ENCODE data around the gene GRAMD1A. TPM values are rescaled to one million over a fixed set of nuclear protein-coding genes. Genes with fewer than 3 reads are reported as not detected.
A peak's percentile ranks its signal among the peaks of the same experiment; 100 is the strongest.
"Not testable (repeated sequence)": the region's sequence is repeated elsewhere in the genome, so short reads cannot be mapped to it uniquely, and the experiment has no call there.

Gene GRAMD1A
- total RNA-seq, 1 donor from 2014 or later, result 38.3 TPM

DNA sequence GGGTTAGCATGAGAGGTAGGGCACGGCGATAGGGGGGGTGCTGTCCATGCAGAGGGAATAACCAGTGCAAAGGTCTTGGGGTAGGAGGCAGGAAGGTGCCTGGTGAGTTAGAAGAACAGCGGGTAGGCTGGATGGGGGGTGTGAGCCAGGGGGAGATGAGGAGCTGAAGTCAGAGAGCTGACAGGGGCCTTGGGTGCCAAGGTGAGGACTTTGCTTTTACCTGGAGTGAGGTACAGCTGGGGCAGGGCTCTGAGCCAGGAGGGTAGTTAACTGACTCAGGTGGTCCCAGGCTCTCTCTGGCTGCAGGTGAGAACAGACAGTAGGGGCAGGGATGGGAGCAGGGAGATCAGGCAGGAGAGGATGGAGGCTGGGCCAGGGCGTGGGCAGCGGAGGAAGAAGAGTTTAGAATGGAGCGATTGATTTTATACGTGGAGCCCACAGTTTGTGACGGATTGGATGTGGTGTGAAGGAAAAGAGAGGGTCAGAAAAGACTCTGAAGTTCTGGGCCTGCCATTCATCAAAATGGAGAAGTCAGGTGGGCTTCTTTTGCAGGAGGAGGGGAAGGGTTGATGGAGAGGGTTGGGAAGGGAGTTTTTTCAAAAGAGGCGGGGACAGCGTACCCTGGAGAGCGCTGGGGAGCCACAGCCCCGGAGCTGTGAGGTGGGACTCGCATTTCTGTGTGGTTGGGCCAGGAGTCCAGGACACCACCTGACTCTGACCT lies 1.2 kb upstream of the GRAMD1A start:
- intact Hi-C loops (cut with DNase I), result no loop called here
- no peak for DNase-seq (ENCODE audit: low spot score)

DNA sequence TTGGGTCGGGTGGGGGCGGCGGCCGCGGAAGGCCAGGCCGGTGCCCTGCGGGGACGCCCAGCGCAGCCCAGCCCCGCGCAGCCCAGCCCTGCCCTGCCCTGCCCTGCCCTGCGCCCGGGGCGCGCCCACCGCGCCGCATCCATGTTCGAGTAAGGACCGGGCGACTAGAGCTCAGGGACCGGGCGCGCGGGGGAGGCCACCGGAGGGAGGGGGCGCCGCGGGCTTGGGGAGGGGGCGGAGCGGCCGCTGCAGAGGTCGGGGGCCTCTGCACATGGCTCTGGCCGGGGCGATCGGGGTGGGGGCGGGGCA lies 169 bp downstream of the GRAMD1A start:
- no peak for DNase-seq (ENCODE audit: low spot score)
- intact Hi-C loops (cut with DNase I), result no loop called here

DNA sequence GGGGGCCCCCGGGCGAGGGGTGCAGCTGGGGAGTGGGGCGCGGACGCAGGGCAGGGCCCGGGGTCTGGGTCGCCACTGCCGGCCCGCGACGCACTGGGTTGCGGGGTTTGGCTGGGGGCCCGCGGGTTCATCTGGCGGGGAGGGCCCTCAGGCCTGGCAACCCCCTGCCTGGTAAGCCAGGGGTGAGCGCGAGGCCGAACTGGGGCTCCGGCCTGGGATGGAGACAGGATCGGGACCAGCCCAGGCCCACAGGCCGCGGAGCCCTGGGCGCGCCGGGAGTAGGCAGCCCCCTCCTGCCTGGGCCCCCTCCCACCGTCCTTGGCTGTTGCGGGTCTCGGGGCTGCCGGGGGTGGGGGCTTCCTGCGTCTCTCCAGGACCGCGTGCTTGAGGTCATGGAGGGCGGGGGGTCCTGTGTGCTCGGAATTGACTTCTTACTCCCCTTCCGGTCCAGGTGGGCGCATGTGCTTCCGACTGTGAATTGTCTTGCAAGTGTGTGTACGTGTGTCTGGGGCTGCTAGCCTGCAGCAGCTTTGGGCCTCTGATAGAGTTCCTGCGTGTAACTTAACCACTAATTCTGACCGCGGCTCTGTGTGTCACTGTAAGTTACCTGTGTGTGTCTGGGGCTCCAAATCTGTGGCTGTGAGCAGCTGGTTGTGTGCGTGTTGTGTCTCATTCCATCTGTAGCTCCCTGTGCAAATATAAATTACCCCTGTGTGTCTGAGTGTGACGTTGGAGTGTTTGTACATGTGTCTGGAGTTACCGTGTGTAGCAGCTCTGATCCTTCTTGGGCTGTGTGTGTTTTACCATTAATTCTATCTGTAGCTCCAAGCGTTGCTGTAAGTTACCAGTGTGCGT lies 751 bp downstream of the GRAMD1A start:
- DNase-seq (ENCODE audit: low spot score), result no peak
- intact Hi-C loops (cut with DNase I), result no loop called here

DNA sequence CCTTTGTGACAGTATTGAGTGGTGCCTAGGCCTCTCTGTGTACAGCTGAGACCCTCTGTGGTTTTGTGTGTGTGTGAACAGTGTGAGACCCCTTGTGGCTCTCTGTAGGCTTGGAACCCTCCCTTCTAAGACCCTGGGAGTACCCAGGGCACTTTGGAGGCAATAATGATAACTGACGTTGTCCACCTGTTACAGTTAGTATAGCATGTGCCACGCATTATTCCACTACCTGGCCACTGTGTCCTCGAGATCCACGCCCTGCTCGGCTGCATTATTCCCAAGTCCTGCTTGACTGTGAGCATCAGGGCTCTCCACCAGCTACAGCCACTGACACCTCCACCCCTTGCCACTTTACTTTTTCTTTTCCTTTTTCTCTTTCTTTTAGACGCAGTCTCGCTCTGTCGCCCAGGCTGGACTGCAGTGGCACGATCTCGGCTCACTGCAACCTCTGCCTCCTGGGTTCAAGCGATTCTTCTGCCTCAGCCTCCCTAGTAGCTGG lies 2.0 kb downstream of the GRAMD1A start:
- no peak for DNase-seq (ENCODE audit: low spot score)
- intact Hi-C loops (cut with DNase I), result no loop called here

DNA sequence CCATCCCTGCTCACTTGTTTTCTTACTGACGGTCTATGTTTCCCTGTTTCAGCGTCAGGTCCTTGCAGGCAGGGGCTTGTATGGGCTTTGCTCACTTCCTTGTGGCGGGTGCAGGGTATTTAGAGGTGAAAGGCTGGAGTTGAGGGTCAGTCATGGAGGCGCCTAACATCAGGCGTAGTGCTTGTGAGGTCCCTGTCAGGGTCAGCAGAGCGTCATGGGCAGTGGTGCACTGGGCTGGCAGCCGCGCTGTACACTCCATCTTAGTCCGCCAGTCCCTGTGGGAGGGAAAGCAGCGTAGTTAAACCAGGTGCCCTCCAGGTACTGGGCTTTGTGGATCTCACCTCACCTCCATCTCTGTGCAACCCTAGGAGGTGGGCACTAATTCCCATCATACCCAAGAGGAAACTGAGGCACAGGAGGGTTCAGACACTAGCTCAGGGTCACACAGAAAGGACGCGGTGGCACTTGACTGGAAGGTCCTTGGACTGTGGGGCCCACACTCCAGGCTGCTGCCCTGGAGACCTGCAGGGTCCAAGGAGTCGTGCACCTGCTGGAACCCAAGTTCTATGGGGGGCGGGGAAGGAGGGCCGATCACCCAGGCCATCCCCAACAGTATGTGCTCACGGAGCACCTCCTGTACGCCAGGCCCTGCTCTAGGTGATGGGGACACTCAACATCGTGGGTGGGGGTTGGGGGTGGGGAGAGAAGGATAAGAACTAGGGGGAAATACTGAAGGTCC lies 4.6 kb downstream of the GRAMD1A start:
- DNase-seq (ENCODE audit: low spot score), result no peak
- intact Hi-C loops (cut with DNase I), result no loop called here

DNA sequence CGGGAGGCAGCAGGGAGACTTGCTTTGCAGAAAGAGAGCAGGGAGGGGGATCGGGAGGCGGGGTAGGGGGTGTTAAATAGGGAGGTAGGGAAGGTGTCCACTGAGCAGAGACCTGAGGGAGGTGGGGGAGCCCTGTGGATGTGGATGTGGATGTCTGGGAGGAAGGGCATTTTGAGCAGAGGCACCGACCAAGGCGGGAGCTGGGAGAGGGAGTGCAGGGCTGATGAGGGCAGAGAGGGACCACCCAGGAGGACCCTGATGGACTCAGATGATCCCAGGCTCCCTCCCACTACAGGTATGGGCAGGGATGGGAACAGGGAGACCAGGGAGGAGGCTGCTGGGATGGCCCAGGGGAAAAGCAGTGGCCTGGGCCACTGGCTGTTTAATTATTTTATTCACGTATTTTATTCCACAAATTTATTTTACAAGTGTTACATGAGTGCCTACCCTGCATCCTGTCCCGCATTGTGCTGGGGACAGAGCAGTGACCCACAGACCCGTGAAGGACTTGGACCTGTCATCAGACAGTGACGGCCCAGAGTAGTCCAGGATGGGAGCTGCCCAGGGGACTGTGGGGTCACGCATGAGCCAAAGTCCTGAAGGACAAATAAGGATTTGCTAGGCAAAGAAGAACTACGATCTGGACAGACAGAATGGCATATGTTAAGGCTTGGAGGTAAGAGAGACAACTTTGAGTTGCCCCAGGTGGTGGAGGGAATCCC lies 5.3 kb downstream of the GRAMD1A start:
- intact Hi-C loops (cut with DNase I), result no loop called here
- no peak for DNase-seq (ENCODE audit: low spot score)

DNA sequence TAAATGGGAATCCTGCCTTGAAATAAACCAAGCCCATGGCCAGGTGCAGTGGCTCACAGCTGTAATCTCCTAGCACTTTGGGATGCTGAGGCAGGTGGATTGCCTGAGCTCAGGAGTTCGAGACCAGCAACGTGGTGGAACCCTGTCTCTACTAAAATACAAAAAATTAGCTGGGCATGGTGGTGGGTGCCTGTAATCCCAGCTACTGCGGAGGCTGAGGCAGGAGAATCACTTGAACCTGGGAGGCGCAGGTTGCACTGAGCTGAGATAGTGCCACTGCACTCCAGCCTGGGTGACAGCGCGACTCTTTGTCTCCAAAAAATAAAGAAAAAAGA lies 5.9 kb downstream of the GRAMD1A start:
- intact Hi-C loops (cut with DNase I); DNase-seq (ENCODE audit: low spot score): not testable (repeated sequence)

DNA sequence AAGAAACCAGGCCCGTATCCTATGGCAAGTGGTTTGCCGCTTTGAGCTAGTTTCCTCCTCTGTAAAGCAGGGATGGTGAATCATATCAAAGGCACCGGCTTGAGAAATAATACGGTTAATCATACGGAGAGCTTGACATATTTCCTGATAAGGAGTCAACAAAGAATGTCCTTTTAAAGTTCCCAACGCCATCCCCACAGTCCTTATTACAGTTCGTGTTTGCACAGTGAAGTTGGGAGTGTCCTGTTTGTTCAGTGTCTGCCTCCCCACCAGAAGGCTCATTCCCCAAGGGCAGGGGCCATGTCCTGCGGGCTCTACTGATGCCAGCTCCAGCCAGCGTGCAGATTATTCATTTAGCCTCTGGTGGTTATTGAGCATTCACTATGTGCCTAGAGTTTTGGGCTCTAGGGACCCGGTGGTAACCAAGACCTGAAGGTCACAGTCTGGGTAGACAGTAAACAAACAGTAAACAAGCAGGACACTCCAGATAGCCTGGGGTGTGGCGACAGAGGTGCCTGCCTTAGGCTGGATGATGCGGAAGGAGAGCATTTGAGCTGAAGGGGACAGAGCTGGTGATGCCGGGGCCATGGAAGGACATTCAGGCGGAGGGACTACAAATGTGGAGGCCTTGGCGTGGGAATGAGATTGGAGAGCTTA lies 6.3 kb downstream of the GRAMD1A start:
- intact Hi-C loops (cut with DNase I), result no loop called here
- no peak for DNase-seq (ENCODE audit: low spot score)

DNA sequence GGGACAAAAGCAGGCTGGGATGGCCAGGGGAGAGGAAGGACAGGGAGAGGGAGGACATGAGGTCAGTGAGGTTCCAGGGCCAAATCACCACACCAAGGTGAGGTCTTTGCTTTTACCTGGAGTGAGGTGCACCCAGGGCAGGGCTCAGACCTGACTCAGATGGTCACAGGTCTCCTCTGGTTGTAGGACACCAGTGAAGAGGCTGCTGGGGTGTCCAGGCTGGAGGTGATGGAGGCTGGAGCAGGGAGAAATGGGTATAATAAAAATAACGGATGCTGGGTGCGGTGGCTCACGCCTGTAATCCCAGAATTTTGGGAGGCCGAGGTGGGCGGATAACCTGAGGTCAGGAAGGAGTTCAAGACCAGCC lies 6.9 kb downstream of the GRAMD1A start:
- intact Hi-C loops (cut with DNase I), result no loop called here
- DNase-seq (ENCODE audit: low spot score), result no peak

DNA sequence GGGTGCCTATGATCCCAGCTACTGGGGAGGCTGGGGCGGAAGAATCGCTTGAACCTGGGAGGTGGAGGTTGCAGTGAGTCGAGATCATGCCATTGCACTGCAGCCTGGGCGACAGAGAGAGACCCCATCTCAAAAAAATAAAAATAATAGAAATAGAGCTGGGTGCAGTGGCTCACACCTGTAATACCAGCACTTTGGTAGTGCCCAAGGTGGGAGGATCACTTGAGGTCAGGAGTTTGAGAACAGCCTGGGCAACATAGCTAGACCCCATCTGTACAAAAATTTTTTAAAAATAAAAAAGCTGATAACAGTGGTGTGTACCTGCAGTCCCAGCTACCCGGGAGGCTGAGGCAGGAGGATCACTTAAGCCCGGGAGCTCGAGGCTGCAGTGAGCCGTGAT lies 7.3 kb downstream of the GRAMD1A start:
- DNase-seq (ENCODE audit: low spot score); intact Hi-C loops (cut with DNase I): not testable (repeated sequence)

DNA sequence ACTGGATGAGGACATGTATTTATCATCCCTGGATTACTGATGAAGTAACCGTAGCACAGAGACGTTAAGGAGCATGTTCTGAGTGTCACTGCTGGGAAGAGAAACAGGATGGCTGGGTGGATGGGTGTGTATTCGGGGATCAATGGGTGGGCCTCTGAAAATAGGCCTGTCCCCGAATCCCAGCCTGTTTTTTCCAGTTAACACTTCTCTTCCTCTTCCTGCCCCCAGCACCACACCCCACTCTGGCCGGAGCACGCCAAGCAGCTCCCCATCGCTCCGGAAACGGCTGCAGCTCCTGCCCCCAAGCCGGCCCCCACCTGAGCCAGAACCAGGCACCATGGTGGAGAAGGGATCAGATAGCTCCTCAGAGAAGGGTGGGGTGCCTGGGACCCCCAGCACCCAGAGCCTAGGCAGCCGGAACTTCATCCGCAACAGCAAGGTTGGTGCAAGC lies 8.8 kb downstream of the GRAMD1A start:
- intact Hi-C loops (cut with DNase I), result no loop called here
- DNase-seq (ENCODE audit: low spot score), result no peak

DNA sequence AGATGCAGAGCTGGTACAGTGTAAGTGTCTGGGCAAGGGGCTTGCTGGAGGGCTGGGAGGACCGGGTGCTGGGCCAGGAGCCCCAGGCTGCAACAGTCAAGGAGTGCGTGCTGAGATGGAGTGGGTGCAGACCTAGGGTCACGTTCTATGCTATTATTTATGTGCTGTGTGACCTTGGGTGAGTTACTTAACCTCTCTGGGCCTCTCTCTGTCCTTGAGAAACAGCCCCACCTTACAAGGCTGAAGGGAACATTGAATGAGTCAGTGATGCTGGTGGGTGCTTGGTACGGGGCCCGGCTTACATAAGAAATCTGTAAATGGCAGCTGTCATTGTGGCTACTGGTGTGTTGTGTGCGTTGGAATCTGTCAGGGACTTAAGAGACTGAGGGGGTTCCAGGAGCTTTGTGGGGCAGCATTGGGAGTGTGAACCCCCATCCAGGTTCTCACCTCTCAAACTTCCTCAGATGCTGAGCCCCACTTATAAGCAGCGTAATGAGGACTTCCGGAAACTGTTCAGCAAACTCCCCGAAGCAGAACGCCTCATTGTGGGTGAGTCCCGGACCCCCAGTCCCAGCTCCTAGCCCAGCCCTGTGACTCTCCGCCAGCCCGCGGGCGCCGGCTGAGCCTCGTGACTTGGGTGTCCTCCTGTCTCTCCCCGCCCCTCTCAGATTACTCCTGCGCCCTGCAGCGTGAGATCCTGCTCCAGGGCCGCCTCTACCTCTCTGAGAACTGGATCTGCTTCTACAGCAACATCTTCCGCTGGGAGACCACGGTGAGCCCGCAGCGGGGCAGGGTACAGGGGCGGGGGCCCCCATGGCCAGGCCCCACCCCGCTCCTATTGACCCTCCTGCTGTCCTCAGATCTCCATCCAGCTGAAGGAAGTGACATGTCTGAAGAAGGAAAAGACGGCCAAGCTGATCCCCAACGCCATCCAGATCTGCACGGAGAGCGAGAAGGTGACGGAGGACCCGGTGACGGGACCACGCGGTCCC lies 9.6 kb downstream of the GRAMD1A start:
- intact Hi-C loops (cut with DNase I), result no loop called here
- no peak for DNase-seq (ENCODE audit: low spot score)

DNA sequence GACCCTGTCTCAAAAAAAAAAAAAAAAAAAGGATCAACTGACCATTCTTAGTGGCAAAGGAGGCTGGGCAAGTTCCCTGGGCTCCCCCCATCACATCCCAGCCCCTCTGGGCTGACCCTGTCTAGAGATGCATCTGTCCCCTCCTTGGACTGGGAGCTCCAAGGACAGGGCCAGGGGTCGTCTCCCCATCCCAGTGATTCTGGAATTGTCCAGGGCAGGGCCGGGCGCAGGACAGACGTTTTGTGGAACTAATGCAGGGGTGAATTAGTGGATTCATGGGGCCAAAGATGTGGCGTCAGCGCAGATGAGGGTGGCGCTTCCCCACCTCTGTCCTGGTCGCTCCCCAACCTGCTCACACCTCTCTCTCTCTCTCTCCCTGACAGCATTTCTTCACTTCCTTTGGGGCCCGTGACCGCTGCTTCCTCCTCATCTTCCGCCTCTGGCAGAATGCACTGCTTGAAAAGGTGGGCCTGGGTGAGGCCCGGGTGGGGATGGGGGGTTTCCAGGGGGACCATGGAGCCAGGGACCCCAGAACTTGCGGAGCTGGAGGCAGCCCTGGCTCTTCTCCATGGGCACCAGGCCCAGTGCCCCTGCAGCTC lies 11.1 kb downstream of the GRAMD1A start:
- DNase-seq (ENCODE audit: low spot score), result peak; percentile 88
- intact Hi-C loops (cut with DNase I), result no loop called here

DNA sequence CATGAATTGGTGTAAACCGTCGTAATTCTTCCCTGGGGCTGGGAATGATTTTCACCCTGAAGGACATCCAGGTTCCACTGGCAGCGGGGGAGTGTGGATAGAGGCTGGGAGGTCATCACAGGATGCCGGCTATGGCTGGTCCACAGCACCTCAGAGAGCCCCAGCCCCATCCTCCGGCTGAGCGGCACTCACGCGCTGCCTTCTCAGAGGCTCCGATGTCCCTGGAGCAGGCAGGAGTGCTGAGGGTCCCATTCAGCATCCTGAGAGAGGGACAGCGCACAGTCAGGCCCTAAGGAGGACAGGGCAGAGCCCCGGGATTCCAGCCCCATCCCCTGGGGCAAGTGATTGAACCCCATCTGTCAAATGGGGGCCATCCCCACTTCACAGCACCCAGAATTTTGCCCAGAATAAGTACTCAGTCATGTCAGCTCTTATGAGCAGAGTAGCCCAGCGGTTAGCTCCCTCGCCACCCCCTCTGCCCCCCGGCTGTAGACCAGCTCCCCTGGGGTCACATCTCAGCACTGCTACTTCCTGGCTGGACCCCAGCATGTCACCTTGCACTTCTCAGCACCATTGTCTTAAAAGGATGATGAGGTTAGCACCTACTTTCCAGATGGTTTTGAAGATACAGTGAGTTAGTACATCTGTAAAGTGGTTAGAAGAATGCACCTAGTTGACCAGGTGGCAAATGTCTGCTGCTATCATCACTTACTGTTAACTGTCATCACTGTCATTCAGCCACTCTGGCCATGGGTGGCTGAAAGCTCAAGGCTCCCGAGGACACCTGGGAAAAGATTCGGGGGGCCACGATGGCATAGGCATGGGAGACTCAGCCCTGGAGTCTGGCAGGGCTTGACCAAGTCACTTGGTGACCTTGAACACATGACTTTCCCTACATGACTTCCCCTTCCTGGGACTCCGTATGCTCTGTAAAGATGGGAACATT lies 11.9 kb downstream of the GRAMD1A start:
- intact Hi-C loops (cut with DNase I), result no loop called here
- no peak for DNase-seq (ENCODE audit: low spot score)

DNA sequence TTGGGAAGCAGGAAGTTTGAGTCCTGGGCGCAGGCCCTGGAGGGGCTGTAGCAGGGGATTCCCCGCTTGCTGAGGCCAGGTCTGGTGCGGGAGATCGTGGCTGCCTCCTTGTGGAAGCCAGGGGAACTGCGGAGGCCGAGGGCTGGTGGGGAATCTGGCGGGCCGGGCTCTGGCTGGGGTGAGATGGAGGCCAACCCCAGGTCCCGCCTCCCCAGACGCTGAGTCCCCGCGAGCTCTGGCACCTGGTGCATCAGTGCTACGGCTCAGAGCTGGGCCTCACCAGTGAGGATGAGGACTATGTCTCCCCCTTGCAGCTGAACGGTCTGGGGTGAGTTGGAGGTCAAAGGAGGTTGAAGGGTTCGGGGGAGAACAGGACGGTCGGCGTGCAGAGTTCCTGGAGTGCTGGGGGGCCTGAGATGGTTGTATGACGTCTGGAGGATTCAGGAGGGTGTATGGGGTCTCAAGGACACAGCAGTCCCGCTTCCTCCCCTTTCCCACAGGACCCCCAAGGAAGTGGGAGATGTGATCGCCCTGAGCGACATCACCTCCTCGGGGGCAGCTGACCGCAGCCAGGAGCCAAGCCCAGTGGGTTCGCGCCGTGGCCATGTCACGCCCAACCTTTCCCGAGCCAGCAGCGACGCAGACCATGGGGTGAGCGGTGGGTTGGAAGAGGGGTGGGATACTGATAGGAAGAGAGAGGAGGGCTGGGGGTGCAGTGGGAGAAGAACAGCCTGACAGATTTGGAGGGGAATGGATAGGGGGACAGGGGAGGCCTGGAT lies 13.1 kb downstream of the GRAMD1A start:
- DNase-seq (ENCODE audit: low spot score), result peak; percentile 90
- intact Hi-C loops (cut with DNase I), result loop anchor here (1.0 kb wide), 1 partner anchor 40 kb away; no protein-coding TSS in a partner anchor

All from cardiac septum (tissue), 1 donor.